ENCODE results near the gene AP1G2.

GRCh38 chr14:23604148-23604547 lies 36.6 kb upstream of the AP1G2 start:
- no peak for TF ChIP-seq ZNF781 (CRISPR knock-in tag; IDR thresholded peaks at IDR 0.05; ENCODE audit: borderline replicate concordance, not compliant biosample characterization)
- TF ChIP-seq, protein P1, sequence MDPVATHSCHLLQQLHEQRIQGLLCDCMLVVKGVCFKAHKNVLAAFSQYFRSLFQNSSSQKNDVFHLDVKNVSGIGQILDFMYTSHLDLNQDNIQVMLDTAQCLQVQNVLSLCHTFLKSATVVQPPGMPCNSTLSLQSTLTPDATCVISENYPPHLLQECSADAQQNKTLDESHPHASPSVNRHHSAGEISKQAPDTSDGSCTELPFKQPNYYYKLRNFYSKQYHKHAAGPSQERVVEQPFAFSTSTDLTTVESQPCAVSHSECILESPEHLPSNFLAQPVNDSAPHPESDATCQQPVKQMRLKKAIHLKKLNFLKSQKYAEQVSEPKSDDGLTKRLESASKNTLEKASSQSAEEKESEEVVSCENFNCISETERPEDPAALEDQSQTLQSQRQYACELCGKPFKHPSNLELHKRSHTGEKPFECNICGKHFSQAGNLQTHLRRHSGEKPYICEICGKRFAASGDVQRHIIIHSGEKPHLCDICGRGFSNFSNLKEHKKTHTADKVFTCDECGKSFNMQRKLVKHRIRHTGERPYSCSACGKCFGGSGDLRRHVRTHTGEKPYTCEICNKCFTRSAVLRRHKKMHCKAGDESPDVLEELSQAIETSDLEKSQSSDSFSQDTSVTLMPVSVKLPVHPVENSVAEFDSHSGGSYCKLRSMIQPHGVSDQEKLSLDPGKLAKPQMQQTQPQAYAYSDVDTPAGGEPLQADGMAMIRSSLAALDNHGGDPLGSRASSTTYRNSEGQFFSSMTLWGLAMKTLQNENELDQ (CRISPR knock-in tag; IDR thresholded peaks at IDR 0.05; ENCODE audit: borderline replicate concordance), result no peak
- TF ChIP-seq CHD2 (IDR thresholded peaks at IDR 0.05; ENCODE audit: low read depth, low read length), result no peak
- no peak for TF ChIP-seq ELF4 (CRISPR knock-in tag; IDR thresholded peaks at IDR 0.05; ENCODE audit: borderline replicate concordance)
